GM13976 (cell line): ENCODE results near the gene MAML2.

Experiments used
- DNase-seq: peaks from one replicate; pipeline ENCODE4 v3.0.0; 2012; ENCODE audit warnings: low spot score
- in situ Hi-C: fragments of 300-500 bp; cut with MboI; formaldehyde crosslinking; loops from one replicate; pipeline ENCODE4 v1.12.0; 2022; ENCODE audit warnings: low sequenced_read_pairs, mixed read lengths, inconsistent platforms; ENCODE audit not compliant: unreplicated experiment
- TF ChIP-seq, protein P1 (sequence below): IDR thresholded peaks from 2 replicates; pipeline ENCODE4 v1.5.1; 2012; ENCODE audit warnings: borderline replicate concordance, mild to moderate bottlenecking; ENCODE audit not compliant: insufficient read depth; ENCODE audit errors: extremely low read depth, missing control alignments, control extremely low read depth

Gene MAML2

DNA sequence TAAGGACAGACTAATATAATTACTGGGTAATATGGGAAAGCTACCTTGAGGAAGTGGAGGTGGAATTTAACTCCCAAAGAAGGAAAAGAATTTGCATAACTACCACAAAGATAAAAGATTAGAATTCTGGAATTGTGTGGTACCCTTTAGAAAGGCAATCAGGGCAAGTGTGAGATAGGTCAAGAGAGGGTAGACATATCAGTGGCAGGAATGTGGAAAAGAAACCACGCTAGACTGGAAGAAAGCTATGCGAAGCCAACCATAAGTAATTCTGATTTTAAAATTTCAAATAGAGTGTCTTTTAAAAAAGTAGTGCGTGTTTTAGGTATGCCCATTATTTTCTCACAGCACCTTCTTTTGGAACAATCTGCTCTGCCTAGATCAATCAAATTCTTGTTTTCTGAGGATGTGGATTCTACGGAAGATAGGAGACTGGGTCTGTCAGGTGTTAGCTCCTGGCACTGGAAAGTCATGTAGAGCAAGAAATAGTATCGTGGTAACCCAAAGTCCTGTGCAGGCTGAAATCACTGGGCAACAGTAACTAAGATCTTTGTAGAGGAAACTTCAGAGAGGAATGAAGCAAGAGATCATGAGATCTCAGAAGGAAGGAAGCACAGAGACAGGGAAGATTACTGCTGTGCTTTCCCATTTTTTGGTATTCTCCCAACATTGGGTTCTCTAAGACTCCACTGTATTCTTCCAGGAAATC, 307.8 kb downstream of the MAML2 start:
- DNase-seq = no peak
- TF ChIP-seq, protein P1, sequence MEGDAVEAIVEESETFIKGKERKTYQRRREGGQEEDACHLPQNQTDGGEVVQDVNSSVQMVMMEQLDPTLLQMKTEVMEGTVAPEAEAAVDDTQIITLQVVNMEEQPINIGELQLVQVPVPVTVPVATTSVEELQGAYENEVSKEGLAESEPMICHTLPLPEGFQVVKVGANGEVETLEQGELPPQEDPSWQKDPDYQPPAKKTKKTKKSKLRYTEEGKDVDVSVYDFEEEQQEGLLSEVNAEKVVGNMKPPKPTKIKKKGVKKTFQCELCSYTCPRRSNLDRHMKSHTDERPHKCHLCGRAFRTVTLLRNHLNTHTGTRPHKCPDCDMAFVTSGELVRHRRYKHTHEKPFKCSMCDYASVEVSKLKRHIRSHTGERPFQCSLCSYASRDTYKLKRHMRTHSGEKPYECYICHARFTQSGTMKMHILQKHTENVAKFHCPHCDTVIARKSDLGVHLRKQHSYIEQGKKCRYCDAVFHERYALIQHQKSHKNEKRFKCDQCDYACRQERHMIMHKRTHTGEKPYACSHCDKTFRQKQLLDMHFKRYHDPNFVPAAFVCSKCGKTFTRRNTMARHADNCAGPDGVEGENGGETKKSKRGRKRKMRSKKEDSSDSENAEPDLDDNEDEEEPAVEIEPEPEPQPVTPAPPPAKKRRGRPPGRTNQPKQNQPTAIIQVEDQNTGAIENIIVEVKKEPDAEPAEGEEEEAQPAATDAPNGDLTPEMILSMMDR = no peak
- in situ Hi-C loops = no loop called here

DNA sequence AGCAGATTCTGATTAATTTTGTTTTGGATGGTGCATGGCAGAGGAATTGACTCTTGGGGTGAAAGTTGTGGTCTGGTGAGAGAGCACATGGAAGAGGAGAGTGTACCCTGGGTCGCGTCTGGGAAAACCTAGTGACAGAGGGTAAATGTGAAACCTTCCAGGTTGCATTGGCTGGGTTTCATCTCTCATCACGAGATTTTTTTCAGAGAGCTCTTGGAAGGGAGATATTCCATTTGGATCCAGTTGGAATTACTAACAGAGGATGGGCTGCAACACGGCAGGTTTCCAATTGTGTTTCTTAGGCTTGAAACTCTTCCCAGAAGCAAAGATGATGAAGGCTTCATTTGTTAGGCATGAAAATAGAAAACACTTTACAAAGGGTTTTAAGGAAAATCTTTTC, 309.4 kb downstream of the MAML2 start:
- DNase-seq = no peak
- TF ChIP-seq, protein P1 = no peak
- in situ Hi-C loops = no loop called here

DNA sequence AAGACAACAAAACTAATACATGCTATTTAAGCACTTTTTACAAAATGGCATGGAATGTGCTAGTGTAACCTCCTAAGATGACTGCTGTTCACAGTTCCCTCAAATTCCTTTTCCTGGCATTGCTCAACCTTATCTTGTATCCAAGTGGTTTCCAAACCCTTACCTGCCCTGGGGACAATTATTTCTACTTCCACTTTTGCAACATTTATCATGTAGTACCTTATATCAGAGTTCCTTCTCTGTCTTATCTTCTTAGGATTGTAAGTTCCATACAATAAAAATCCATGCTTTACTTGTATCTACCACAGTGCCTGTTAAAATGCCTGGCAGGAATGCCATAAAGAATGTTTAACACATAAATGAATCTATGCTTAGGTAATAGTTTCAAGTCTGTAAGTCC, 309.9 kb downstream of the MAML2 start:
- DNase-seq = no peak
- TF ChIP-seq, protein P1 = no peak
- in situ Hi-C loops = no loop called here

DNA sequence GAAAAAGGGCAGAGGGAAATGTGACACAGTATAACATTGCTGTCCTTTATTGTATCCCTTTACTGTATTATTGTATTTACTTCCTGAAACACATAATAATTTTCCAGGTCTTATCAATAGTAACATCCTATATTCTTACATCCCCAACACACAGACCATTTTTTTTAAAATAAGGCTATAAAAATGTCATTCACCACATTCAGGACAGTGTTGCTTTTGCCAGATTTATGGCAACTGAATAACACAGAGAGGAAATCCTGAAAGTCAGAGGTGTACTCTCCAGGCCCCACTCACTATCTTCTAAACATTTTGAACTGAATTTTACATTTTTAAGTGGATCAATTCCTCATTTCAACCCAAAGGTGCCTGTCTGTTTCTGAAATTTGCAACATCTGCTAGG, 314.2 kb downstream of the MAML2 start:
- TF ChIP-seq, protein P1 = no peak
- in situ Hi-C loops = no loop called here
- no peak for DNase-seq

DNA sequence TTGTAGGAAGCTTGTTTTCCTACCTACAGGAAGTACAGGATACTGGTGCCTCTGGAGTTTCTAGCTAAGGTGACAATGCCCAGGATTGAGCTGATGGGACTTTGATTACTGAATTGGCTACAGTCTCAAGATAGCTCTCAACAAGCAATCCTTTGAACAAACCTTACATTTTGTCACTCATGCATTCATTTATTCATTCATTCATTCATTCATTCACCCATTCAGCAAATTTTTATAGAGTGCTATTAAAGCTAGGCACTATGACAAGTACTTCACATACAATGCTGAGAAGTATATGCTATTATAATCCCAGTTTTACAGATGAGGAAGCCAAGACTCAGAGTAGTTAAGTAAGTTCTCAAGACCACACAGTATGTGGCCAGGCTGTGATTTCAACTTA, 316.0 kb downstream of the MAML2 start:
- in situ Hi-C loops = no loop called here
- DNase-seq = no peak
- TF ChIP-seq, protein P1 = no peak

DNA sequence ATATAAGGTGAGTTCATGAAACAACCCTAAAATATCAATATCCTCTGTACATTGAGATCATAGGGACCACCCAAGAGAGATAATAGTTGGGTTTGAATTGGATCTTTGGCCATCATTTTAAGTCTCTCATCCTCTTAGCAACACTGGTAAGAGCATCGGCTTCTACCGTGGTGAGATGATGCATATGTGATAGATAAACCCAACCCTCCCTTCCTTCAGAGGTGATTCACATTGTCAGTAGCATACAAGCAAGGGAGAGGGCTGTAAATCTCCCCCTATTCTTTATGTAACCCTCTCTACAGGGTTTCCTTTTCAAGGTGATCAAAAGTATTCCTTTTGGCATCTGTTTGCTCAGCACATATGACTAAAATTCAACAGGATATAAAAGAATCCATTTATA, 316.7 kb downstream of the MAML2 start:
- in situ Hi-C loops = no loop called here
- no peak for DNase-seq
- TF ChIP-seq, protein P1 = no peak
